Keratinocyte (primary cell): ENCODE results near the gene XKR3. TPM values are rescaled to one million over a fixed set of nuclear protein-coding genes. Genes with fewer than 3 reads are reported as not detected.
"Not testable (repeated sequence)": the region's sequence is repeated elsewhere in the genome, so short reads cannot be mapped to it uniquely, and the experiment has no call there.

Source experiments
- DNase-seq: peaks from one replicate; pipeline ENCODE4 v3.0.0-alpha.2; 2011; ENCODE audit warnings: low read depth, missing footprints, low spot score
- FAIRE-seq: peaks from 2 replicates; lab custom pipeline; 2011; peaks lifted over from hg19 to GRCh38; lab: Jason Lieb, UNC
- H2AFZ ChIP-seq: 2 replicates; pipeline ENCODE4 v1.6.0; 2012; ENCODE audit warnings: low read length, control low read depth, inconsistent platforms; ENCODE audit not compliant: control insufficient read depth
- H3K27ac ChIP-seq: 2 replicates; pipeline ENCODE4 v1.5.1; 2011; ENCODE audit warnings: low read length; ENCODE audit not compliant: control insufficient read depth, insufficient read depth
- H3K27me3 ChIP-seq: 3 replicates; pipeline ENCODE4 v1.6.0; 2011; ENCODE audit warnings: low read length; ENCODE audit not compliant: control insufficient read depth, insufficient read depth; ENCODE audit errors: extremely low read depth
- H3K36me3 ChIP-seq, 2 experiments: 2 replicates in 1 of 2; 3 replicates in 1 of 2; pipeline ENCODE4 v1.5.1; 2011; ENCODE audit warnings: low read length in 2 of 2, mild to moderate bottlenecking in 1 of 2; ENCODE audit not compliant: control insufficient read depth in 2 of 2, insufficient read depth in 2 of 2; ENCODE audit errors: extremely low read depth in 1 of 2
- H3K4me1 ChIP-seq: 3 replicates; pipeline ENCODE4 v1.5.1; 2011; ENCODE audit warnings: low read length; ENCODE audit not compliant: control insufficient read depth, insufficient read depth; ENCODE audit errors: extremely low read depth
- H3K4me2 ChIP-seq: 3 replicates; pipeline ENCODE4 v1.6.0; 2011; ENCODE audit warnings: low read depth, low read length; ENCODE audit not compliant: control insufficient read depth, insufficient read depth; ENCODE audit errors: extremely low read depth
- H3K4me3 ChIP-seq, 3 experiments: fragments of 200-600 bp in 1 of 3; sonication (generic) in 1 of 3; 2 replicates in 2 of 3; 3 replicates in 1 of 3; pipeline ENCODE4 v1.5.1; 2011 to 2016; ENCODE audit warnings: low read length in 3 of 3, mild to moderate bottlenecking in 3 of 3, control low read depth in 2 of 3, inconsistent platforms in 1 of 3, low read depth in 1 of 3, mixed read lengths in 1 of 3, mixed run types in 1 of 3, moderate library complexity in 1 of 3; ENCODE audit not compliant: control insufficient read depth in 2 of 3, insufficient read depth in 2 of 3; ENCODE audit errors: extremely low read depth in 1 of 3
- H3K79me2 ChIP-seq: 2 replicates; pipeline ENCODE4 v1.6.0; 2012; ENCODE audit warnings: low read length; ENCODE audit not compliant: control insufficient read depth, insufficient read depth
- H3K9ac ChIP-seq: 3 replicates; pipeline ENCODE4 v1.6.0; 2011; ENCODE audit warnings: low read length; ENCODE audit not compliant: control insufficient read depth, insufficient read depth; ENCODE audit errors: extremely low read depth
- H3K9me1 ChIP-seq: 3 replicates; pipeline ENCODE4 v1.6.0; 2011; ENCODE audit warnings: low read length; ENCODE audit not compliant: control insufficient read depth, insufficient read depth; ENCODE audit errors: extremely low read depth
- H3K9me3 ChIP-seq: 2 replicates; pipeline ENCODE4 v1.5.1; 2012; ENCODE audit warnings: low read depth, low read length; ENCODE audit not compliant: control insufficient read depth
- H4K20me1 ChIP-seq: 3 replicates; pipeline ENCODE4 v1.6.0; 2011; ENCODE audit warnings: low read length; ENCODE audit not compliant: control insufficient read depth, insufficient read depth; ENCODE audit errors: extremely low read depth
- EZH2 ChIP-seq: IDR thresholded peaks from one replicate; pipeline ENCODE4 v1.6.1; 2012; ENCODE audit warnings: inconsistent platforms, mild to moderate bottlenecking, low read length, moderate library complexity
- dilution Hi-C: fragments of 300-500 bp; cut with MboI; formaldehyde crosslinking; loops from one replicate; pipeline ENCODE4 v1.7.0; 2020; ENCODE audit warnings: low sequenced_read_pairs; ENCODE audit not compliant: extremely low pct_ligation_motif_present
- polyA plus RNA-seq, 5 experiments: library from polyadenylated mRNA; depleted of rRNA in 3 of 5; stranded (reverse) in 3 of 5; stranded (forward) in 1 of 5; unstranded in 1 of 5; fragments of >200 nt; gene quantifications; 1 replicate in 1 of 5; 2 replicates in 3 of 5; 3 replicates in 1 of 5; pipeline versions ENCODE4 v1.2.1 to v1.2.3, GENCODE V29; 2011 to 2012; ENCODE audit warnings: missing spikeins in 2 of 5, low read depth in 1 of 5, low replicate concordance in 1 of 5
- TF ChIP-seq, protein P1 (sequence below), 3 experiments: IDR thresholded peaks in 1 of 3; conservative IDR thresholded peaks in 1 of 3; optimal IDR thresholded peaks in 1 of 3; 2 replicates in 2 of 3; 3 replicates in 1 of 3; pipeline versions ENCODE3 to v1.5.1; 2011; ENCODE audit warnings: low read length in 3 of 3, mild to moderate bottlenecking in 3 of 3, moderate library complexity in 2 of 3, control low read depth in 1 of 3, inconsistent platforms in 1 of 3; ENCODE audit not compliant: insufficient read depth in 2 of 3; ENCODE audit errors: extremely low read depth in 1 of 3

The XKR3 gene
- polyA plus RNA-seq, 1 donor (not counting 4 experiments of a cell fraction or from before 2014, with no cell fraction given), result not detected

DNA sequence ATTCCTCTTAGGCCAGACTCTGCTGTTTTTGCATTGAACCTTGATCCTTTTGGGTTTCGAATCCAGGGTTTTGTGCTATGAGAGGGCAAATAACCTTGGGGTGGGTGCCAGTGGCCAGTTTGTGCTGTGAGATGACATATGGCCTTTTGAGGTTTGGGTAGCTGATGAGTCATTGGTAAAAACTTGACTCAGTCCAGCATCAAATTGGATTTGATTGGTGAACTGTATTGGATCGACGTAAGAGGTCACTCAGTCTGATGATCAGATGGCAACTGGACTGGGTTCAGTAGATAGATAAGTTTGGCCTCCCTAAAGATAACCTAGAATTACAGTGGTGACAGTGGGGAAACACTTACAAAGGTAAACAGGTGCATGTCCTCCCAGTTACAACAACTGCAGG lies 41.0 kb upstream of the XKR3 start:
- no peak overlapping the region for H3K9ac ChIP-seq
- no peak overlapping the region for H3K4me2 ChIP-seq
- dilution Hi-C loops, result no loop called here
- H3K36me3 ChIP-seq, result no peaks in the 10 kb centered on the region
- H3K9me1 ChIP-seq, result no peaks in the 10 kb centered on the region
- FAIRE-seq (no peak), DNase-seq (no peak)
- no peaks in the 10 kb centered on the region for H3K4me1 ChIP-seq
- H3K4me3 ChIP-seq, result no peak overlapping the region
- no peaks in the 10 kb centered on the region for H3K79me2 ChIP-seq
- no peak overlapping the region for H3K27ac ChIP-seq
- H4K20me1 ChIP-seq, result no peaks in the 10 kb centered on the region
- no peak for TF ChIP-seq EZH2
- TF ChIP-seq, protein P1, sequence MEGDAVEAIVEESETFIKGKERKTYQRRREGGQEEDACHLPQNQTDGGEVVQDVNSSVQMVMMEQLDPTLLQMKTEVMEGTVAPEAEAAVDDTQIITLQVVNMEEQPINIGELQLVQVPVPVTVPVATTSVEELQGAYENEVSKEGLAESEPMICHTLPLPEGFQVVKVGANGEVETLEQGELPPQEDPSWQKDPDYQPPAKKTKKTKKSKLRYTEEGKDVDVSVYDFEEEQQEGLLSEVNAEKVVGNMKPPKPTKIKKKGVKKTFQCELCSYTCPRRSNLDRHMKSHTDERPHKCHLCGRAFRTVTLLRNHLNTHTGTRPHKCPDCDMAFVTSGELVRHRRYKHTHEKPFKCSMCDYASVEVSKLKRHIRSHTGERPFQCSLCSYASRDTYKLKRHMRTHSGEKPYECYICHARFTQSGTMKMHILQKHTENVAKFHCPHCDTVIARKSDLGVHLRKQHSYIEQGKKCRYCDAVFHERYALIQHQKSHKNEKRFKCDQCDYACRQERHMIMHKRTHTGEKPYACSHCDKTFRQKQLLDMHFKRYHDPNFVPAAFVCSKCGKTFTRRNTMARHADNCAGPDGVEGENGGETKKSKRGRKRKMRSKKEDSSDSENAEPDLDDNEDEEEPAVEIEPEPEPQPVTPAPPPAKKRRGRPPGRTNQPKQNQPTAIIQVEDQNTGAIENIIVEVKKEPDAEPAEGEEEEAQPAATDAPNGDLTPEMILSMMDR (optimal IDR thresholded peaks at IDR 0.05 in 1 of 3, IDR thresholded peaks at IDR 0.05 in 1 of 3, conservative IDR thresholded peaks at IDR 0.05 in 1 of 3; ENCODE audit: extremely low read depth in 1 of 3, insufficient read depth in 2 of 3, low read length in 3 of 3), result no peak
- peaks cover 2% of the 10 kb centered on the region for H3K9me3 ChIP-seq
- H2AFZ ChIP-seq, result no peak overlapping the region
- H3K27me3 ChIP-seq, result no peaks in the 10 kb centered on the region

DNA sequence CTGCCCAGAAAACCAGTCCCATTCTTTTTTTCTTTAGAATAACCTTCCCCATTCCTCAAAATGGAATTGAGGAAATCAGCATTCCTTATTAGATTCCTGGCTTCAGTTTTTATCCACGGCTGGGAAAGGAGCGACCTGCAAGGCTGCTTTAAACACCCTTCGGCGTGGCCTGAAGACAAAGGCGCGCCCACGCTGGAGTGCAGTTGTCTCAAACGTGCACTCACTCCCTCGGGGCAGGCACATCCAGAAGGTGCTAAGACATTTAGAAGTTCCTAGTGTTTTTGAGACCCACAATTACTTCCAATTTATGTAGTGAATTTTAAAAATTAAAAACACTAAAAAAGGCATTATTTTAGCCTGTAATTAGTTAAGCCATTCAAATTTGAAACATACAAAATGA lies 31.6 kb upstream of the XKR3 start:
- FAIRE-seq, H3K9me3 ChIP-seq, H3K9ac ChIP-seq, H3K4me1 ChIP-seq, H3K36me3 ChIP-seq, H3K9me1 ChIP-seq, H3K4me3 ChIP-seq, dilution Hi-C loops, H4K20me1 ChIP-seq, H3K79me2 ChIP-seq, DNase-seq, H3K4me2 ChIP-seq, H3K27ac ChIP-seq, H2AFZ ChIP-seq, H3K27me3 ChIP-seq: not testable (repeated sequence)

DNA sequence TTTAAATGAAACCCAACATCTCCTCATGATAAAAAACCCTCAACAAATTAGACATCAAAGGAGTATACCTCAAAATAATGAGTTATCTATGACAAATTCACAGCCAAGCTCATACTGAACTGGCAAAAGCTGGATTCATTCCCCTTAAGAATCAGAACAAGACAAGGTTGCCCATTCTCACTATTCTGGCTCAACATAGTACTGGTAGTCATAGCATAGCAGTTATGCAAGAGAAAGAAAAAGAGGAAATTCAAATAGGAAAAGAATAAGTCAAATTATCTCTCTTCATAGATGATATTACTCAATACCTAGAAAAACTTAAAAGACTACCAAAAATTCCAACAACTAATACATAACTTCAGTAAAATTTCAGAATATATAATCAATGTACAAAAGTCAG lies 29.4 kb upstream of the XKR3 start:
- DNase-seq, result no peak
- dilution Hi-C loops, result no loop called here

More for the DNA sequence above, 29.4 kb upstream of the XKR3 start:
- Histone ChIP-seq H3K79me2 (no peaks in the 10 kb centered on the region), H3K4me2 (no peak overlapping the region), H4K20me1 (no peaks in the 10 kb centered on the region), H3K27me3 (no peaks in the 10 kb centered on the region), H3K9me1 (no peaks in the 10 kb centered on the region), H3K27ac (no peak overlapping the region), H2AFZ (no peak overlapping the region), H3K9me3 (peaks cover under 1% of the 10 kb centered on the region), H3K36me3 (no peaks in the 10 kb centered on the region), H3K9ac (no peak overlapping the region), H3K4me1 (no peaks in the 10 kb centered on the region), H3K4me3 (no peak overlapping the region)
- no peak for FAIRE-seq
- TF ChIP-seq EZH2, result no peak
- TF ChIP-seq, protein P1 (optimal IDR thresholded peaks at IDR 0.05 in 1 of 3, IDR thresholded peaks at IDR 0.05 in 1 of 3, conservative IDR thresholded peaks at IDR 0.05 in 1 of 3; ENCODE audit: extremely low read depth in 1 of 3, insufficient read depth in 2 of 3, low read length in 3 of 3), result no peak
